CD4-positive, alpha-beta T cell treated with Interleukin-6 for 4 hours (primary cell): ENCODE measurements around the gene VEGFA.
A peak's percentile ranks its signal among the peaks of the same experiment; 100 is the strongest.

Experiments
- DNase-seq: peaks from one replicate; pipeline ENCODE4 v3.0.0-alpha.2; 2020; ENCODE audit warnings: mixed read lengths

VEGFA gene

GRCh38 chr6:43760210-43761168 lies 9.5 kb upstream of the VEGFA start:
- DNase-seq, result no peak

GRCh38 chr6:43761666-43762409 lies 8.2 kb upstream of the VEGFA start:
- no peak for DNase-seq

- no peak for DNase-seq
Measured at GRCh38 chr6:43762410-43762768, 7.6 kb upstream of the VEGFA start.

GRCh38 chr6:43762966-43763695 lies 6.9 kb upstream of the VEGFA start:
- no peak for DNase-seq

- no peak for DNase-seq
Measured at GRCh38 chr6:43763812-43764522, 6.0 kb upstream of the VEGFA start.

- DNase-seq, result no peak
Measured at GRCh38 chr6:43764772-43765171, 5.2 kb upstream of the VEGFA start.

GRCh38 chr6:43765776-43766499 lies 4.1 kb upstream of the VEGFA start:
- no peak for DNase-seq

- no peak for DNase-seq
Measured at GRCh38 chr6:43766500-43766853, 3.5 kb upstream of the VEGFA start.

- DNase-seq, result no peak
Measured at GRCh38 chr6:43766964-43767461, 3.0 kb upstream of the VEGFA start.

- DNase-seq, result no peak
Measured at GRCh38 chr6:43767553-43768505, 2.2 kb upstream of the VEGFA start.

- no peak for DNase-seq
Measured at GRCh38 chr6:43768506-43768860, 1.5 kb upstream of the VEGFA start.

- DNase-seq, result no peak
Measured at GRCh38 chr6:43768983-43769525, 957 bp upstream of the VEGFA start.

- peak; percentile 47 for DNase-seq
Measured at GRCh38 chr6:43770372-43771209, 580 bp downstream of the VEGFA start.

- DNase-seq, result peak; percentile 43
Measured at GRCh38 chr6:43771210-43771857, 1.3 kb downstream of the VEGFA start.

- peak; percentile 46 for DNase-seq
Measured at GRCh38 chr6:43771858-43772680, 2.1 kb downstream of the VEGFA start.

GRCh38 chr6:43772681-43773049 lies 2.7 kb downstream of the VEGFA start:
- no peak for DNase-seq

GRCh38 chr6:43773050-43773979 lies 3.3 kb downstream of the VEGFA start:
- DNase-seq, result peak; percentile 52
